Upper lobe of right lung (tissue), 1 donor: ENCODE measurements around the gene IRF2BP2. TPM values are rescaled to one million over a fixed set of nuclear protein-coding genes. Genes with fewer than 3 reads are reported as not detected.

Experiments
- ATAC-seq: fragments of 200-7000 bp; cut with Tn5 transposase; one replicate; pipeline ENCODE4 v1.9.1; 2020; ENCODE audit warnings: mild to moderate bottlenecking, moderate library complexity
- DNase-seq: peaks from one replicate; pipeline ENCODE4 v3.0.0-alpha.2; 2020
- H3K27ac ChIP-seq: fragments of 200-600 bp; one replicate; pipeline ENCODE4 v1.8.0; 2022
- H3K27me3 ChIP-seq: fragments of 200-600 bp; one replicate; pipeline ENCODE4 v1.8.0; 2022; ENCODE audit warnings: mild to moderate bottlenecking
- H3K36me3 ChIP-seq: fragments of 200-600 bp; one replicate; pipeline ENCODE4 v1.8.0; 2022
- H3K4me1 ChIP-seq: fragments of 200-600 bp; one replicate; pipeline ENCODE4 v1.8.0; 2022
- H3K4me3 ChIP-seq: fragments of 200-600 bp; one replicate; pipeline ENCODE4 v1.8.0; 2022; ENCODE audit warnings: mild to moderate bottlenecking
- H3K9me3 ChIP-seq: fragments of 200-600 bp; one replicate; pipeline ENCODE4 v1.8.0; 2022
- intact Hi-C: fragments of 100-400 bp; cut with DNase I; formaldehyde crosslinking; loops from one replicate; pipeline ENCODE4 v1.11.0; 2022
- total RNA-seq: library from RNA; stranded (reverse); fragmentation: NEBNext Ultra II Directional; extraction: Animal tissue kit (Norgen Biotek cat#: 25700); gene quantifications from one replicate; pipeline ENCODE4 v1.2.1, GENCODE V29; 2021
- TF ChIP-seq, protein P1 (sequence below): fragments of 200-600 bp; IDR thresholded peaks from one replicate; pipeline ENCODE4 v1.8.0; 2022; ENCODE audit warnings: antibody characterized with exemption
- donor health status: DM: no; HTN: yes; CAD: no; lungs with severe emphysema.

The IRF2BP2 gene
- total RNA-seq, 1 donor from 2014 or later: 161 TPM

DNA sequence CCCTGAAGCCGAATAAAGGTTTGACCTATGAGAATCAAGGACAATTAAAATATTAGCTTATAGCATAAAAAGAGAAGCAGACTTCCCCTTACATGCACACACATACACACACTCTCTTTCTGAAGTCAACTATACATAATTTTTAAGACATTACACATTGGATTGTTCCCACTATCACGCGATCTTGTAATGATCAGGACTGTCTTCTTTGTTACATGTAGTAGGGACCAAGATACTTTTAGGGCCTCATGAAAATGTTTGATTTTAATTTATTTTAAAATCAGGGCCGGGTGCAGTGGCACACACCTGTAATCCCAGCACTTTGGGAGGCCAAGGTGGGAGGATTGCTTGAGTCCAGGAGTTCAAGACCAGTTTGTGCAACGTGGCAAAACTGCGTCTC is 16.4 kb upstream of the IRF2BP2 start:
- H3K27me3 ChIP-seq: no peaks in the 10 kb centered on the region
- no peaks in the 10 kb centered on the region for H3K9me3 ChIP-seq
- H3K4me3 ChIP-seq: no peak overlapping the region
- H3K4me1 ChIP-seq: peaks cover 15% of the 10 kb centered on the region
- ATAC-seq (no peak), DNase-seq (no peak)
- TF ChIP-seq, protein P1, sequence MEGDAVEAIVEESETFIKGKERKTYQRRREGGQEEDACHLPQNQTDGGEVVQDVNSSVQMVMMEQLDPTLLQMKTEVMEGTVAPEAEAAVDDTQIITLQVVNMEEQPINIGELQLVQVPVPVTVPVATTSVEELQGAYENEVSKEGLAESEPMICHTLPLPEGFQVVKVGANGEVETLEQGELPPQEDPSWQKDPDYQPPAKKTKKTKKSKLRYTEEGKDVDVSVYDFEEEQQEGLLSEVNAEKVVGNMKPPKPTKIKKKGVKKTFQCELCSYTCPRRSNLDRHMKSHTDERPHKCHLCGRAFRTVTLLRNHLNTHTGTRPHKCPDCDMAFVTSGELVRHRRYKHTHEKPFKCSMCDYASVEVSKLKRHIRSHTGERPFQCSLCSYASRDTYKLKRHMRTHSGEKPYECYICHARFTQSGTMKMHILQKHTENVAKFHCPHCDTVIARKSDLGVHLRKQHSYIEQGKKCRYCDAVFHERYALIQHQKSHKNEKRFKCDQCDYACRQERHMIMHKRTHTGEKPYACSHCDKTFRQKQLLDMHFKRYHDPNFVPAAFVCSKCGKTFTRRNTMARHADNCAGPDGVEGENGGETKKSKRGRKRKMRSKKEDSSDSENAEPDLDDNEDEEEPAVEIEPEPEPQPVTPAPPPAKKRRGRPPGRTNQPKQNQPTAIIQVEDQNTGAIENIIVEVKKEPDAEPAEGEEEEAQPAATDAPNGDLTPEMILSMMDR: no peak
- no peaks in the 10 kb centered on the region for H3K36me3 ChIP-seq
- H3K27ac ChIP-seq: no peak overlapping the region
- intact Hi-C loops: no loop called here

DNA sequence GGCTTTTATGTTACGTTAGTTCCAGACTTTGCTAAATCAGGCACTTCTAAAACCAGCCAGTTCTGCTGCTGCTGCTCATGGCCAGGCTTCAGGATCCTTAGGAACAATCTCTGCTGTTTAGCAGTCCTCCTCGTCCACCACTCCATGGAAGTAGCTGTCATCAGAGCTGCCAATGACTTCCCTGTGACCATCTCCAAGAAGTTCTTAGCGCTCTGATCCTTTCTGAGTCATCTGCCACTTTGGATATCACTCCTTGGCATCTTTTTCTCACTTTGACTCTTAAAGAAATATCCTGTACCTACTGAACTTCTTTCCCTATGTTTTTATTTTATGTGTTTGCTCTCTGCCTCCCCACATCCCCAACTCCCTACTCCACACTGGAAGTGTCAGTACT is 14.7 kb upstream of the IRF2BP2 start:
- no peaks in the 10 kb centered on the region for H3K9me3 ChIP-seq
- no peaks in the 10 kb centered on the region for H3K27me3 ChIP-seq
- peaks cover 18% of the 10 kb centered on the region for H3K4me1 ChIP-seq
- intact Hi-C loops: no loop called here
- DNase-seq: no peak
- H3K4me3 ChIP-seq: no peak overlapping the region
- no peak for ATAC-seq
- H3K27ac ChIP-seq: no peak overlapping the region
- no peaks in the 10 kb centered on the region for H3K36me3 ChIP-seq
- TF ChIP-seq, protein P1: no peak

DNA sequence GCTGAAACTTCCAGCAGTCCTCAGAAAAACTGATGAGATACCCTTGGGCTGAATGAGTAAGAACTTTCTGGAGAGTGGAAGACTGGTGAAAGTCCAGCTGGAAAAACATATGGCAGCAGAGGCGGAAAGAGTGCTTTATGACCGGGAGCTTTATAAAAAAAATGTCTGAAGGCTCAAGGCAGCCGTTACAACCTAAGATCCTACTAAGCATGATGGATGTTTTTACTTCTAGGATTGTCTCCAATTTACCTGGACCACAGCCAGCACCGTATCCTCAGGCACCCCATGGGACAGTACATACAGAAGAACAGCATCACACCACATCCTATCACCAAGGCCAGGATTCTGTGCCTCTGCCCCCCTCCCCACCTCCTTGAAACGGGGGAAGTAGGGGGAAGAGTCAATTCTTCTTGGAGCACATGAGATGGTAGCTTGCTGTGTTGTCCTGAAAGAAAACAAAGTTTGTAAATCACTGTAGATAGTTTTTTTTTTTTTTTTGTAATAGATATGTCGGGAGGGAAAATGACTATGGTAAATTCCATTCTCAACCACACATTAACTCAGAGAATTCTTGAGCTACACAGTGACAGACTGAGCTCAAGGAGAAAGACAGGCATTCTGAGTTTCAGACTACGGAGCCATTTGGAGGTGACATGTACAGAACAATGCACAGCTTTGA is 11.8 kb upstream of the IRF2BP2 start:
- H3K36me3 ChIP-seq: no peaks in the 10 kb centered on the region
- H3K4me1 ChIP-seq: peaks cover 48% of the 10 kb centered on the region
- intact Hi-C loops: no loop called here
- DNase-seq (no peak), ATAC-seq (no peak)
- no peak overlapping the region for H3K4me3 ChIP-seq
- H3K27ac ChIP-seq: no peak overlapping the region
- no peaks in the 10 kb centered on the region for H3K9me3 ChIP-seq
- TF ChIP-seq, protein P1: no peak
- no peaks in the 10 kb centered on the region for H3K27me3 ChIP-seq

DNA sequence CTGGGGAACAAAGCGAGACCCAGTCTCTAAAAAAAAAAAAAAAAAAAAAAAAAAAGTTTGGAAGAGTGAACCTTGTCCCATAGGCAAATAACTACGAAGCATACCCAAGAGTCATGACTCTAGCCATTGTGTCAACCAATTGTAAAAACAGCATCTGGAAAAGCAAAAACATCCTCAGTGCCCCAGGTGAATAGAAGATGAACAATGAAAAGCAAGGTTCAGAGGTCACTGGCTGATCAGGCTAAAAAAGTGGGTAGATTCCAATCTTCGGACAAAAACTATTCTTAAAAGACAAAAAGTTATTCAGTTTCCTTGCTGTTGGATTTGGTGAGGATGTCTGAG is 11.1 kb upstream of the IRF2BP2 start:
- DNase-seq: no peak
- Histone ChIP-seq H3K4me1 (peaks cover 54% of the 10 kb centered on the region), H3K4me3 (no peak overlapping the region), H3K27me3 (no peaks in the 10 kb centered on the region), H3K36me3 (no peaks in the 10 kb centered on the region), H3K27ac (no peak overlapping the region), H3K9me3 (no peaks in the 10 kb centered on the region)
- ATAC-seq: no peak
- TF ChIP-seq, protein P1: no peak
- intact Hi-C loops: no loop called here

DNA sequence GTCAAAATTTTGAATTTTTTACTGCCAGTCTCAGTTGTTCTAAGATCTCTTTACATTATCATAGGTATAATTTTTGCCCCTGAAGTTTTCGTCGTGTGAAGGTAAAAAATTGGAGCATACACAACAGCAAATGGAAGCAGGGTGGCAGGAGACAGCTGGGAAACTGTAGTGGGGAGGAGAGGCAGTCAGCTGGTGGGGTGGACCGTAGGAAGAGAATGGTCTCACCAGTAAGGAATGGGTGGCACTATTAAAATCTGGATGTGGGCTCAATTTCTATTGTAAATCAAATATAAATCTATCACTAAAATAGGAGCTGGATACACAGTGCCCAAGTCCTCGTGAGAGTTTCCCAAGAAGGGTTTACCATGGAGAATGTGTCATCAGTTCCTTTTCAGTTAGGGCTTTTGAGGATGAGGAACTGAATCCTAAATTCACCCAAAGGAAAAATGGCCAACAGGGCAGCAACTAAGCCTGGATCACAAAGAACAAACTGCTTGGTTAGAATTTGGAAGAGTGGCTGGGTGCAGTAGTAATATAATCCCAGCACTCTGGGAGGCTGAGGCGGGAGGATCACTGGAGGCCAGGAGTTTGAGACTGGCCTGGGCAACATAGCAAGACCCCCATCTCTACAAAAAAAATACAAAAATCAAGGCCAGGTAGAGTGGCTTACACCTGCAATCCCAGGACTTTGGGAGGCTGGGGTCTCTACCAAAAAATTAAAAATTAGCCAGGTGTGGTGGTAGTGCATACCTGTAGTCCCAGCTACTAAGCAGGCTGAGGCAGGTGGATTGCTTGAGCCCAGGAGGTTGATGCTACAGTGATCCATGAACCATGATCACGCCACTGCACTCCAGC is 10.5 kb upstream of the IRF2BP2 start:
- DNase-seq: no peak
- no peaks in the 10 kb centered on the region for H3K9me3 ChIP-seq
- intact Hi-C loops: no loop called here
- H3K36me3 ChIP-seq: no peaks in the 10 kb centered on the region
- no peak overlapping the region for H3K4me3 ChIP-seq
- peak; percentile 57 for ATAC-seq
- peaks cover 54% of the 10 kb centered on the region for H3K4me1 ChIP-seq
- TF ChIP-seq, protein P1: no peak
- peak overlapping the region; percentile 81 for H3K27ac ChIP-seq
- H3K27me3 ChIP-seq: no peaks in the 10 kb centered on the region
